Nucleus accumbens (tissue), 56 donors: ENCODE data around the gene HEATR5A.
"Not testable (repeated sequence)": the region's sequence is repeated elsewhere in the genome, so short reads cannot be mapped to it uniquely, and the experiment has no call there.

ENCODE experiments used
- DNase-seq, 56 donors: peaks; one replicate each; lab custom pipeline; 2025; lab: John Stamatoyannopoulos, UW

The HEATR5A gene

GRCh38 chr14:31337331-31337730 is 83.0 kb downstream of the HEATR5A start:
- no peak for DNase-seq

DNA sequence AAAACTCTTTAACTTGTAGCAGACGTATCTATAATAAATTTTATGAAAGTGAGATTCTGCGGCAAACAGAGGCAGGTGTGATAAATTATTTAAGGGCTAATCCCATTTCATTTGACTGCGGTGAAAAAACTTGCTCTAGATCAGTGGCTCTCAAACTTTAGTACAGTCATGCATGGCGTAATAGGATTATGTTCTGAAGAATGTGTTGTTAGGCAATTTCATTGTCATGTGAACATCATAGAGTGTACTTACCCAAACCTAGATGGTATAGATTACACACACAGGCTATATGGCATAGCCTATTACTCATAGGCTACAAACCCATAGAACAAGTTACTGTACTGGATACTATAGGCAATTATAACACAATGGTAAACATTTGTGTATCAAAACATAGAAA is 83.7 kb downstream of the HEATR5A start:
- no peak for DNase-seq

DNA sequence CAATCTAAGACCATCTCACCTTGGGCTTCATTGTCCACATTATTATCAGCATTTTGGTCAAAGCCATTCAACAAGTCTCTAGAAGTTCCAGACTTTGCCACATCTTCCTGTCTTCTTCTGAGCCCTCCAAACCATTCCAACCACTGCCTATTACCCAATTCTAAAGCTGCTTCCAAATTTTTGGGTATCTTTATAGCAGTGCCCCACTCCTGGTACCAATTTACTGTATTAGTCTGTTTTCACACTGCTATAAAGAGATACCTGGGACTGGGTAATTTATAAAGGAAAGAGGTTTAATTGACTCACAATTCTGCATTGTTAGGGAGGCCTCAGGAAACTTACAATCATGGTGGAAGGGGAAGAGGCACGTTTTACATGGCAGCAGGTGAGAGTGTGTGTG is 89.0 kb downstream of the HEATR5A start:
- not testable (repeated sequence) for DNase-seq

GRCh38 chr14:31329876-31330521 is 90.4 kb downstream of the HEATR5A start:
- DNase-seq, result not testable (repeated sequence)

- no peak for DNase-seq
These were observed 94.2 kb downstream of the HEATR5A start for GRCh38 chr14:31326111-31326510.

DNA sequence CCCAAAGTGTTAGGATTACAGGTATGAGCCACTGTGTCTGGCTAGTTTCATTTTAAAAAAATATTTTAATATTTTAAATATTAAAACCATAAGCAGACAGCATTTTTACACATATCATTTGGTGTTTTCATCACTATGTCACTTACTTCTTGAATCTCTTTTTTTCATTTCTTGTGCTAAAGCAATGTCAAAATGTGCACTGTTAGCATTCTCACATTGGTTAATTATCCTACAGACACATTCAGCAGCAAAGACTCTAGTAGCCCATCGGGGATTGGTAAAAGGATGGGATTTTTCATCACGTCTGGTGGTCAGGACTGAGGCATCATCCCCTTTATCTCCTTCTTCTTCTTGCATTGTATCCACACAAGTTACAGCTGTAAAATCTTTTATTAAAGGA is 96.9 kb downstream of the HEATR5A start:
- DNase-seq, result no peak

DNA sequence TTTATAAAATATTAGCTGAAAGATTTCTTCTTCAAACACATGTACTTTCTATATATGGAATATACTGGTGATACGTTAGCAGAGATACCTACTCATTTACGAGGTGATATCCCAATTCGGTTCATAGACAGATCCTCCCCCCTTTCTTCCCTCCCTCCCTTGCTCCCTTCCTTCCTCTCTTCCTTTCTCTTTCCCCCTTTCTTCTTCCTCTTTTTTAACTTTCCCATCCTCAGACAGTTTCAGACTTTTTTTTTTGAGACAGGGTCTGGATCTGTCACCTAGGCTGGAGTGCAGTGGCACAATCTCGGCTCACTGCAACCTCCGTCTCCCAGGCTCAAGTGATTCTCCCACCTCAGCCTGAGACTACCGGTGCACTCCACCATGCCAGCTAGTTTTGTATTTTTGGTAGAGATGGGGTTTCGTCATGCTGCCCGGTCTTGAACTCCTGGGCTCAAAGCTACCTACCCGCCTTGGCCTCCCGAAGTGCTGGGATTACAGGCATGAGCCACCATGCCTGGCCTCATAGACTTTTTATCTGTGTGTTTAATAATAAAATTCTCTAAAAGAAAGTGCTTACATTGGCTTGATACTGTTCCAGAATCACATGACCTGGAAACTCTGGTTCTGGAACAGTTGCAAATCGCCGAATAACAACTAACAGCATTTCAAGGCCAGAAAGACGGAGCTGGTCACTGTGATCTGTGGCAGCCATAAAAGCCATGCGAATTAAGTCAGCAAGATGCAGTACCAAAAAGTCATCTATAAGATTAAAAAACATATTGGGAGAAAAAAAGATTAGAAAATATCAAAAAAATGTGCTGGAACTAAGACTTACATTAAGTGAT is 99.2 kb downstream of the HEATR5A start:
- DNase-seq, result no peak

DNA sequence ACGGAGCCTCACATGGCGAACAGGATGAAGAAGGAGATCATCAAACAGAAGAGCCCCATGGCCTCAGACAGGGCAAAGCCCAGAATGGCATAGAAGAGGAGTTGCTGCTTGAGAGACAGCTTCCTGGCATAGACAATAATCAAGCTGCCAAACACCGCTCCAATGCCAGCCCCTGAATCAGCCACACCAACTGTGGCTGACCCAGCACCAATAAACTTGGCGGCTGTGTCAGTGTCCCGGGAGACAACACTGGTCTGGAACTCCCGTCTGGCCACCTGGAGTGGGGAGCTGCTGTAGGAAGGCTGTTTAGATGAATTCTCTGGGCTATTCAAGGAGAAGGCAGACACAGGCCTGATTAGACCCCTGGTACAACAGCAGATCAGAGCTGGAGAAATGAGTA is 100.1 kb downstream of the HEATR5A start:
- peak in 30 of 56 donors; percentile 0 to 56 (median 16) for DNase-seq

GRCh38 chr14:31319701-31320100 is 100.6 kb downstream of the HEATR5A start:
- no peak for DNase-seq

- no peak for DNase-seq
These were observed 107.4 kb downstream of the HEATR5A start for GRCh38 chr14:31312934-31313333.

- not testable (repeated sequence) for DNase-seq
These were observed 108.0 kb downstream of the HEATR5A start for GRCh38 chr14:31312370-31312769.

DNA sequence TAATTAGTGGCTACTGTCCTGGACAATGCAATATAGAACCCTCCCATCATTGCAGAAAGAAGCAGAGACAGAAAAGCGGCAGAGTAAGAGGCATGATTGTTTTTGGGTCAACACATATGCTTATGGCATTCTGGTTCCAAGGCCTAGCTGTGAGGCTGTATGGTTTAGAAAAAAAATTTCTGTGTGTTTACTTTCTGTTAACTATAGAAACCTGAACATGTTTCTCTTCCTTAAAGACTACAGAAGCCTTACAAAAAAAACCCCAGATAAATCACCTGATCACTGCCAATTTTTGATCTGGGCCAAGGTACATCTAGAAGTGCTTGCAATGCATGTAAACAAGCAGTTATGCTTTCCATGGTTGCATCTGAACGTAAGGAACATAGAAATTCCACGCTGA is 112.7 kb downstream of the HEATR5A start:
- DNase-seq, result no peak

GRCh38 chr14:31307198-31307597 is 113.2 kb downstream of the HEATR5A start:
- DNase-seq, result no peak

DNA sequence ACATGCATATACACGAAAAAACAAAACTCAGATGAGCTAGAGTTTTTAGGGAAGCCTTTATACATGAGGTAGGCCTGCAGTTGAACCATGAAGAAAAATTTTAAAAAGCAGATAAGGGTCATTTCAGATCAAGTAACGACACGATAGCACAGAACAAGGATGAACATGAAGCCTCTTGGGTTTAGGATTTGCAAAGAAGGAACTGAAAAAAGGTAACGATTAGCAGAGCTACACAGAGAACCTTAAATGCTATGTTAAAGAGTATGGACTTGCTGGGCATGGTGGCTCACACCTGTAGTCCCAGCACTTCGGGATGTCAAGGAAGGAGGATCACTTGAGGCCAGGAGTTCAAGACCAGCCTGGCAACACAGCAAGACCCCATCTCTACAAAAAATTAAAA is 116.7 kb downstream of the HEATR5A start:
- DNase-seq, result no peak

GRCh38 chr14:31300883-31301282 is 119.5 kb downstream of the HEATR5A start:
- no peak for DNase-seq

DNA sequence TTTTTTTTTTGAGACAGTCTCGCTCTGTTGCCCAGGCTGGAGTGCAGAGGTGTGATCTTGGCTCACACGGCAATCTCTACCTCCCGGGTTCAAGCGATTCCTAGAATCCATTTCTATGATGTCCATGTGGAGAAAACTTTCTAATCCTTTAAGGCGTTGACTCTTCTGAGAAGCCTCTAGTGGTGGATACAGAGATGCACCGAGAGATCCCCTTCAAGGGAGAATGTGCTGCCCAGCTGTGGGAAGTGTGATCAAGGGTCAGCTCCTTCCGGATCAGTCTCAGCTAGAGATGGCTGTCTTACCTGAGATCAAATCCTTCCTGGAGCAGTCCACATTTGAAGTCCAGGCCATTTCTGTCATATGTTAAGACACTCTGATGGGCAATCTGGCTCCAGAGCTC is 120.1 kb downstream of the HEATR5A start:
- DNase-seq, result no peak

- DNase-seq, result no peak
These were observed 122.5 kb downstream of the HEATR5A start for GRCh38 chr14:31297701-31298344.

- no peak for DNase-seq
These were observed 123.2 kb downstream of the HEATR5A start for GRCh38 chr14:31297112-31297511.

DNA sequence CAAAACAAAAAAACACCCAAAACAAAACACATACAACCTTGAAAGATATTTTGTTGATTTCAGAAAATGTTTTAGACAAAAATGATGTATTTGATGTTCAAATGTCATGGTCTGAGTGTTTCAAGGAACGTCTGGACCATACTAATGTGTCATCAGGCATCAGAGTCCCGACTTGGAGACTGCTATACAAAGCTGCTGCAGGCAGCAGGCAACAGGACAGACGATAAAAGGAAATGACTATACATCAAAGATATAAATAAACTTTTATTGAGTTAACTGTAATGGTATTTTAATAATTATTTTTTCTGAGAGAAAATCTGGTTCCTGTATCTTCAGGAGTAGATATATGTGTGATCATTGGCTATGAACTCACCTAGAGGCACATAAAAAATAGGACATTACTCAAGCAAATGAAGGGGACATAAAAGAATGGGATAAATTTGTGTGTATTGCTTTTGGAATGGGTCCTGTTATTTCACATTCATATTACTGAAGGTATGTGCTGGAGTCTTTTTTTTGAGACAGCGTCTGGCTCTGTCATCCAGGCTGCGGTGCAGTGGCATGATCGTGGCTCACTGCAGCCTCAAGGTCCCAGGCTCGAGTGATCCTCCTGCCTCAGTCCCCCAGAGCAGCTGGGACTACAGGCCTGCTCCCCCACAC is 125.5 kb downstream of the HEATR5A start:
- DNase-seq, result no peak

- no peak for DNase-seq
These were observed 127.3 kb downstream of the HEATR5A start for GRCh38 chr14:31292937-31293616.
